Inflammatory macrophage treated with lipopolysaccharide for 4 hours (primary cell): ENCODE measurements around the gene ASNSD1.
A peak's percentile ranks its signal among the peaks of the same experiment; 100 is the strongest.
"Not testable (repeated sequence)": the region's sequence is repeated elsewhere in the genome, so short reads cannot be mapped to it uniquely, and the experiment has no call there.

Source experiments
- DNase-seq: peaks from one replicate; pipeline ENCODE4 v3.0.0-alpha.2; 2020

The ASNSD1 gene

GRCh38 chr2:189696223-189696622, 35.0 kb downstream of the ASNSD1 start:
- no peak for DNase-seq

GRCh38 chr2:189698020-189698887, 37.0 kb downstream of the ASNSD1 start:
- DNase-seq: peak; percentile 63

GRCh38 chr2:189700681-189701080, 39.4 kb downstream of the ASNSD1 start:
- DNase-seq: no peak

- DNase-seq: no peak
Observed at GRCh38 chr2:189702071-189702470, 40.8 kb downstream of the ASNSD1 start.

- no peak for DNase-seq
Observed at GRCh38 chr2:189709501-189710221, 48.4 kb downstream of the ASNSD1 start.

- DNase-seq: not testable (repeated sequence)
Observed at GRCh38 chr2:189717593-189717992, 56.3 kb downstream of the ASNSD1 start.

- peak; percentile 61 for DNase-seq
Observed at GRCh38 chr2:189719571-189719970, 58.3 kb downstream of the ASNSD1 start.
